Thyroid gland (tissue), 4 donors: ENCODE results near the gene OR2H2. TPM values are rescaled to one million over a fixed set of nuclear protein-coding genes. Genes with fewer than 3 reads are reported as not detected.

Source experiments
- DNase-seq, 2 donors: peaks; one replicate each; pipeline ENCODE4 v3.0.0-alpha.2; 2019
- H3K27ac ChIP-seq, 3 donors: fragments of 200-600 bp; sonication (generic); 1 replicate in 2 of 3; 2 replicates in 1 of 3; pipeline ENCODE4 v1.5.1; 2016 to 2019; ENCODE audit warnings: mild to moderate bottlenecking in 1 of 3, moderate library complexity in 1 of 3
- H3K27me3 ChIP-seq: fragments of 200-600 bp; sonication (generic); one replicate; pipeline ENCODE4 v1.5.1; 2019
- H3K36me3 ChIP-seq, 2 donors: fragments of 200-600 bp; sonication (generic); one replicate each; pipeline ENCODE4 v1.5.1; 2016 to 2019
- H3K4me1 ChIP-seq, 2 donors: fragments of 200-600 bp; sonication (generic); one replicate each; pipeline ENCODE4 v1.5.1; 2017 to 2019
- H3K4me3 ChIP-seq, 3 donors: fragments of 200-600 bp; sonication (generic); replicated peaks in 1 of 3; 1 replicate in 2 of 3; 2 replicates in 1 of 3; pipeline ENCODE4 v1.5.1; 2016; ENCODE audit warnings: mild to moderate bottlenecking in 1 of 3
- H3K9me3 ChIP-seq: fragments of 200-600 bp; sonication (generic); one replicate; pipeline ENCODE4 v1.5.1; 2017
- CTCF ChIP-seq, 6 experiments: fragments of 200-600 bp in 3 of 6; fragments of 450-650 bp in 3 of 6; sonication (generic) in 3 of 6; IDR thresholded peaks; one replicate each; pipeline ENCODE4 v1.5.1; 2016 to 2019; ENCODE audit warnings: antibody characterized with exemption in 6 of 6, mild to moderate bottlenecking in 2 of 6, inconsistent platforms in 1 of 6, moderate library complexity in 1 of 6
- POLR2A ChIP-seq, 2 donors: fragments of 450-650 bp; IDR thresholded peaks; one replicate each; pipeline ENCODE4 v1.6.1; 2017; ENCODE audit warnings: antibody characterized with exemption in 2 of 2, mild to moderate bottlenecking in 2 of 2, moderate library complexity in 1 of 2
- WGBS, 2 donors: methylation state at CpG; one replicate each; pipeline ENCODE4 v1.1.5; 2017; 5-methylcytosine and 5-hydroxymethylcytosine counted together
- intact Hi-C: fragments of 100-400 bp; cut with DNase I; formaldehyde crosslinking; loops from one replicate; pipeline ENCODE4 v1.15.1; 2023
- total RNA-seq, 4 donors: library from RNA; depleted of rRNA; stranded (reverse); fragments of >200 nt; gene quantifications; one replicate each; pipeline ENCODE4 v1.2.3, GENCODE V29; 2016

Gene OR2H2
- total RNA-seq, 4 donors from 2014 or later, result not detected

DNA sequence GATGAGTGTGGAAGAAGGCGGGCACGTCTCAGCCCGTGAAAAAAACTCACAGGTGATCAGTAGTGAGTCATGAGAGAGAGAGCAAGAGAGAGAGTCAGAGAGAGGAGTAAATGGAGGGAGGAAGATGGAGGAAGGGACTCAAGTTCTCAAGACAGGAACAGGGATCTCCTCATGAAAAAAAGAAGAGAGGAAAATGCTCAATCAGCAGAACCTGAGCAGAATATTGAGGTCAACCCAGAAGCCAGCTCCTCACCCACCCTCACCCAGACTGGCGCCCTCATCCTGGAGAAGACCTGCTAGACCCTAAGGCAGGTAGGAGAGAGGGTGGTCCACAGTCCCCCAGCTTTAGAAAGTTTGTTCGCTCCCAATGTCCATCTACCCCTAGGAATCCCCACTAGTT is 30.2 kb upstream of the OR2H2 start:
- no peak overlapping the region for H3K27ac ChIP-seq
- H3K27me3 ChIP-seq, result peaks cover 13% of the 10 kb centered on the region
- no peaks in the 10 kb centered on the region for H3K36me3 ChIP-seq
- peaks cover 10 to 12% of the 10 kb centered on the region in 2 donors for H3K4me1 ChIP-seq
- 87 to 90% methylated on average over 5 of the region's 5 CpGs for WGBS, 2 donors
- intact Hi-C loops, result no loop called here
- no peaks in the 10 kb centered on the region for H3K9me3 ChIP-seq
- H3K4me3 ChIP-seq, result no peak overlapping the region
- DNase-seq, result no peak
- TF ChIP-seq CTCF (IDR thresholded peaks at IDR 0.05), result no peak
- no peak for TF ChIP-seq POLR2A (IDR thresholded peaks at IDR 0.05)

DNA sequence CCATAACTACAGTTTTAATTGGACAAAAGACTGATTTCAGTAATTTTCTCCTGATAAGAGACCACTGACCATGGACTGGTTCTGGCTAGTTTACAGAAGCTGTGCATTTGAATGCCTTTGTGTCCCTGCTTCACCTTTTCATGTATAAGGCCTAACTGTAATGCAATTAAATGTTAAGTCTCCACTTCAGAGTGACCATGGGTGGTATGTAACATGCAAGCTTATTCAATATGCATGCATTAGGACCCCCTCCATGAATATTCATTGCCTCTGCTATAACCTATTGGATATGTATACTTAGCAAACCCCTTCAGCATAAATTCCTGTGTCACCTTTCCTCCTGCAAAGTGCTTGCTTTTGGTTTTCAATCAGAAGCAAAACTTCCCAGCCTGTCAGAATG is 27.6 kb upstream of the OR2H2 start:
- no peaks in the 10 kb centered on the region for H3K9me3 ChIP-seq
- H3K27ac ChIP-seq, result no peak overlapping the region
- H3K4me1 ChIP-seq, result peaks cover 10 to 12% of the 10 kb centered on the region in 2 donors
- no peak for DNase-seq
- TF ChIP-seq POLR2A (IDR thresholded peaks at IDR 0.05), result no peak
- TF ChIP-seq CTCF (IDR thresholded peaks at IDR 0.05), result no peak
- H3K4me3 ChIP-seq, result no peak overlapping the region
- intact Hi-C loops, result no loop called here
- no peaks in the 10 kb centered on the region for H3K36me3 ChIP-seq
- H3K27me3 ChIP-seq, result peaks cover 13% of the 10 kb centered on the region

GRCh38 chr6:29558439-29559079 is 26.4 kb upstream of the OR2H2 start:
- H3K4me3 ChIP-seq, result no peak overlapping the region
- WGBS, 2 donors, result 92 to 93% methylated on average over 22 of the region's 22 CpGs
- H3K27ac ChIP-seq, result no peak overlapping the region
- DNase-seq, result no peak
- peaks cover 4 to 6% of the 10 kb centered on the region in 2 donors for H3K4me1 ChIP-seq
- intact Hi-C loops, result no loop called here
- H3K36me3 ChIP-seq, result no peaks in the 10 kb centered on the region
- TF ChIP-seq POLR2A (IDR thresholded peaks at IDR 0.05), result no peak
- TF ChIP-seq CTCF (IDR thresholded peaks at IDR 0.05), result no peak
- peaks cover 13% of the 10 kb centered on the region for H3K27me3 ChIP-seq
- no peaks in the 10 kb centered on the region for H3K9me3 ChIP-seq

- TF ChIP-seq POLR2A (IDR thresholded peaks at IDR 0.05) (no peak), CTCF (IDR thresholded peaks at IDR 0.05) (no peak)
- intact Hi-C loops, result no loop called here
- DNase-seq, result no peak
- WGBS, 2 donors, result 76 to 78% methylated on average over 6 of the region's 6 CpGs
- Histone ChIP-seq H3K9me3 (no peaks in the 10 kb centered on the region), H3K36me3 (no peaks in the 10 kb centered on the region), H3K4me3 (no peak within 1 kb of the TSS), H3K4me1 (no peaks in the 10 kb centered on the region), H3K27me3 (peaks cover 13% of the 10 kb centered on the region), H3K27ac (no peak within 1 kb of the TSS)
Measured at GRCh38 chr6:29559524-29560287, 25.2 kb upstream of the OR2H2 start, which contains the start of gene UBD. Gene UBD (minus strand): TSS chr6:29559732. CDS start chr6:29559701, 31 bp downstream.

DNA sequence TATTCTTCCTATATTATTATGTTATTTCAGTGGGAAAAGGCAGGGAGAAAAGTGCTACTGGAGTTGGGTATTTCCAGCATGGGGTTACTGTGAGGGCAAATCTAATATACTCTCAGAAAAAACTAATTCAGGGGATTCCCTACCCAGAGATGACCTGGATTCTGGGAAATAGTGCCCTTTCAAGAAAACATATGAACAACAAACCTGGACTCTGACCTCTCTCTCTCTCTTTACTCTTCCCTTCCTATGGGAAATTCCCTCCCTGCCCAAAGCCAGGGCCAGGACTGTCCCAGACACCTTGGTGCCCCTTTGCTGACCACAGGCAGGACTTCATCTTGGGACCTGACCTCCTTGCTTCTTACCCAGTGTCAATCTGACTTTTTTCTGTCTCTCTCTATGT is 23.8 kb upstream of the OR2H2 start:
- Histone ChIP-seq H3K4me3 (no peak overlapping the region), H3K9me3 (no peaks in the 10 kb centered on the region), H3K27ac (no peak overlapping the region), H3K36me3 (no peaks in the 10 kb centered on the region), H3K27me3 (peaks cover 1% of the 10 kb centered on the region), H3K4me1 (no peaks in the 10 kb centered on the region)
- intact Hi-C loops, result no loop called here
- TF ChIP-seq POLR2A (IDR thresholded peaks at IDR 0.05) (no peak), CTCF (IDR thresholded peaks at IDR 0.05) (no peak)
- DNase-seq, result no peak
